Neural progenitor cell (in vitro differentiated cells): ENCODE data around the gene TMEM51. TPM values are rescaled to one million over a fixed set of nuclear protein-coding genes. Genes with fewer than 3 reads are reported as not detected.

Source experiments
- DNase-seq: peaks from one replicate; pipeline ENCODE4 v3.0.0-alpha.2; 2016; ENCODE audit warnings: low spot score
- H2AFZ ChIP-seq: fragments of 200-600 bp; sonication (generic); replicated peaks from 2 replicates; pipeline ENCODE4 v1.6.1; 2016; ENCODE audit warnings: antibody characterized with exemption
- H3F3A ChIP-seq: fragments of 200-600 bp; sonication (generic); 2 replicates; pipeline ENCODE4 v1.6.1; 2016; ENCODE audit warnings: antibody characterized with exemption, low read depth
- H3K27ac ChIP-seq: fragments of 200-600 bp; sonication (generic); 2 replicates; pipeline ENCODE4 v1.5.1; 2016; ENCODE audit warnings: mild to moderate bottlenecking
- H3K27me3 ChIP-seq: fragments of 200-600 bp; sonication (generic); 2 replicates; pipeline ENCODE4 v1.6.1; 2016; ENCODE audit warnings: mild to moderate bottlenecking, moderate library complexity
- H3K36me3 ChIP-seq: fragments of 200-600 bp; sonication (generic); 2 replicates; pipeline ENCODE4 v1.5.1; 2016
- H3K4me1 ChIP-seq: fragments of 200-600 bp; sonication (generic); 2 replicates; pipeline ENCODE4 v1.6.1; 2016; ENCODE audit warnings: mixed run types
- H3K4me2 ChIP-seq: fragments of 200-600 bp; sonication (generic); 2 replicates; pipeline ENCODE4 v1.6.1; 2016
- H3K4me3 ChIP-seq: fragments of 200-600 bp; sonication (generic); 2 replicates; pipeline ENCODE4 v1.5.1; 2016
- H3K79me2 ChIP-seq: fragments of 200-600 bp; sonication (generic); 2 replicates; pipeline ENCODE4 v1.6.1; 2016; ENCODE audit warnings: low read depth
- H3K9ac ChIP-seq: fragments of 200-600 bp; sonication (generic); 2 replicates; pipeline ENCODE4 v1.6.1; 2016
- H3K9me3 ChIP-seq: fragments of 200-600 bp; sonication (generic); 2 replicates; pipeline ENCODE4 v1.5.1; 2016; ENCODE audit warnings: low read depth
- H4K20me1 ChIP-seq: fragments of 200-600 bp; sonication (generic); 2 replicates; pipeline ENCODE4 v1.6.1; 2016; ENCODE audit warnings: low read depth
- H3K27ac Mint-ChIP-seq: 3 replicates; pipeline ENCODE4 v1.8.0; 2021; ENCODE audit warnings: mixed read lengths
- H3K27me3 Mint-ChIP-seq: 2 replicates; pipeline ENCODE4 v1.8.0; 2022; ENCODE audit warnings: low read depth, mild to moderate bottlenecking, inconsistent platforms, moderate library complexity, mixed read lengths; ENCODE audit not compliant: insufficient read depth
- H3K36me3 Mint-ChIP-seq: 3 replicates; pipeline ENCODE4 v1.8.0; 2021; ENCODE audit warnings: mixed read lengths
- H3K4me1 Mint-ChIP-seq: 3 replicates; pipeline ENCODE4 v1.8.0; 2021; ENCODE audit warnings: mixed read lengths
- H3K4me3 Mint-ChIP-seq: 3 replicates; pipeline ENCODE4 v1.8.0; 2021; ENCODE audit warnings: mild to moderate bottlenecking, moderate library complexity, mixed read lengths
- H3K9me3 Mint-ChIP-seq: 3 replicates; pipeline ENCODE4 v1.8.0; 2020; ENCODE audit warnings: mixed read lengths
- EZH2 ChIP-seq: fragments of 200-600 bp; sonication (generic); IDR thresholded peaks from 2 replicates; pipeline ENCODE4 v1.6.1; 2017; ENCODE audit warnings: antibody characterized with exemption, mild to moderate bottlenecking, moderate library complexity
- EZH2phosphoT487 ChIP-seq: fragments of 200-600 bp; sonication (generic); IDR thresholded peaks from 2 replicates; pipeline ENCODE4 v1.6.1; 2017; ENCODE audit warnings: antibody characterized with exemption
- total RNA-seq: library from RNA; depleted of rRNA; stranded (reverse); fragments of >200 nt; gene quantifications from 2 replicates; pipeline ENCODE4 v1.2.3, GENCODE V29; 2015; ENCODE audit warnings: low replicate concordance
- TF ChIP-seq, protein P1 (sequence below): fragments of 200-600 bp; sonication (generic); IDR thresholded peaks from 2 replicates; pipeline ENCODE4 v1.5.1; 2017; ENCODE audit warnings: antibody characterized with exemption, mild to moderate bottlenecking

TMEM51 gene
- total RNA-seq, 1 donor from 2014 or later = 5.2 TPM

- H3K27me3 Mint-ChIP-seq = peaks cover 11% of the 10 kb centered on the region
- Histone ChIP-seq H3K27ac (no peak overlapping the region), H3K36me3 (no peaks in the 10 kb centered on the region), H3K79me2 (no peaks in the 10 kb centered on the region), H3K9me3 (no peaks in the 10 kb centered on the region), H3K4me2 (no peak overlapping the region), H3K9ac (no peak overlapping the region), H3K4me3 (no peak overlapping the region), H3F3A (peaks cover under 1% of the 10 kb centered on the region), H3K4me1 (peaks cover under 1% of the 10 kb centered on the region), H3K27me3 (peaks cover 4% of the 10 kb centered on the region), H4K20me1 (no peaks in the 10 kb centered on the region), H2AFZ (no peak overlapping the region)
- no peak overlapping the region for H3K4me3 Mint-ChIP-seq
- H3K36me3 Mint-ChIP-seq = peaks cover 7% of the 10 kb centered on the region
- peaks cover 9% of the 10 kb centered on the region for H3K9me3 Mint-ChIP-seq
- DNase-seq = no peak
- no peak overlapping the region for H3K27ac Mint-ChIP-seq
- TF ChIP-seq EZH2phosphoT487 (no peak), EZH2 (no peak)
- TF ChIP-seq, protein P1, sequence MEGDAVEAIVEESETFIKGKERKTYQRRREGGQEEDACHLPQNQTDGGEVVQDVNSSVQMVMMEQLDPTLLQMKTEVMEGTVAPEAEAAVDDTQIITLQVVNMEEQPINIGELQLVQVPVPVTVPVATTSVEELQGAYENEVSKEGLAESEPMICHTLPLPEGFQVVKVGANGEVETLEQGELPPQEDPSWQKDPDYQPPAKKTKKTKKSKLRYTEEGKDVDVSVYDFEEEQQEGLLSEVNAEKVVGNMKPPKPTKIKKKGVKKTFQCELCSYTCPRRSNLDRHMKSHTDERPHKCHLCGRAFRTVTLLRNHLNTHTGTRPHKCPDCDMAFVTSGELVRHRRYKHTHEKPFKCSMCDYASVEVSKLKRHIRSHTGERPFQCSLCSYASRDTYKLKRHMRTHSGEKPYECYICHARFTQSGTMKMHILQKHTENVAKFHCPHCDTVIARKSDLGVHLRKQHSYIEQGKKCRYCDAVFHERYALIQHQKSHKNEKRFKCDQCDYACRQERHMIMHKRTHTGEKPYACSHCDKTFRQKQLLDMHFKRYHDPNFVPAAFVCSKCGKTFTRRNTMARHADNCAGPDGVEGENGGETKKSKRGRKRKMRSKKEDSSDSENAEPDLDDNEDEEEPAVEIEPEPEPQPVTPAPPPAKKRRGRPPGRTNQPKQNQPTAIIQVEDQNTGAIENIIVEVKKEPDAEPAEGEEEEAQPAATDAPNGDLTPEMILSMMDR = no peak
- peaks cover 15% of the 10 kb centered on the region for H3K4me1 Mint-ChIP-seq
Measured at GRCh38 chr1:15106608-15107007, 46.9 kb upstream of the TMEM51 start.

- H3K4me1 Mint-ChIP-seq = peaks cover 21% of the 10 kb centered on the region
- H3K4me3 Mint-ChIP-seq = no peak overlapping the region
- peaks cover 13% of the 10 kb centered on the region for H3K27me3 Mint-ChIP-seq
- peaks cover 9% of the 10 kb centered on the region for H3K9me3 Mint-ChIP-seq
- Histone ChIP-seq H3K4me3 (no peak overlapping the region), H3K4me1 (peaks cover 6% of the 10 kb centered on the region), H3K9ac (no peak overlapping the region), H3K27ac (no peak overlapping the region), H3K36me3 (no peaks in the 10 kb centered on the region), H2AFZ (no peak overlapping the region), H4K20me1 (no peaks in the 10 kb centered on the region), H3F3A (peaks cover 5% of the 10 kb centered on the region), H3K4me2 (no peak overlapping the region), H3K9me3 (no peaks in the 10 kb centered on the region), H3K79me2 (no peaks in the 10 kb centered on the region), H3K27me3 (no peaks in the 10 kb centered on the region)
- DNase-seq = no peak
- H3K27ac Mint-ChIP-seq = no peak overlapping the region
- TF ChIP-seq, protein P1 = no peak
- TF ChIP-seq EZH2phosphoT487 (no peak), EZH2 (no peak)
- H3K36me3 Mint-ChIP-seq = peaks cover 7% of the 10 kb centered on the region
Measured at GRCh38 chr1:15107058-15107687, 46.4 kb upstream of the TMEM51 start.

DNA sequence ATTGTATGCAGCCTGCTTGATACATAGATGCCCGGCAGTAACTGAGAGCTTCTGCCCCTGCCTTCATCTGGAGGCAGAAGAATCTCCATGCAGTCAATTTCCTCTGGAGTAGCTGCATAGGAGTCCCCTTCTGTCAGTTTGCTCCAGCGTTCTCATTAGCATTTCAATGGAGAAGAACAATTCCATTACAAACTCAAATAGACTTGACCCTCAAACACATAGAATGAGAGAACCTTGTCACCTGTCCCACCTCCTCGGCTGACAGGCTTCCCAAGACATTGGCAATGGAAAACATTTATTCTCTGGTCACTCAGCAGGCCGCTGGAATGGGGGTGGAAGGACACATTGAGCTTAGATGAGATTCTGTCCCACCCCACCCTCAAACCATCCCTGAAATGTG lies 45.6 kb upstream of the TMEM51 start:
- H3K27me3 ChIP-seq = no peaks in the 10 kb centered on the region
- Mint-ChIP-seq H3K9me3 (peaks cover 9% of the 10 kb centered on the region), H3K4me1 (peaks cover 28% of the 10 kb centered on the region), H3K27ac (peak overlapping the region; percentile 60), H3K27me3 (peaks cover 14% of the 10 kb centered on the region), H3K36me3 (peaks cover 7% of the 10 kb centered on the region), H3K4me3 (no peak overlapping the region)
- no peaks in the 10 kb centered on the region for H4K20me1 ChIP-seq
- no peak overlapping the region for H2AFZ ChIP-seq
- DNase-seq = no peak
- no peak for TF ChIP-seq EZH2
- TF ChIP-seq EZH2phosphoT487 = no peak
- TF ChIP-seq, protein P1 = no peak
- H3K9ac ChIP-seq = no peak overlapping the region
- H3K9me3 ChIP-seq = no peaks in the 10 kb centered on the region
- no peaks in the 10 kb centered on the region for H3K79me2 ChIP-seq
- no peaks in the 10 kb centered on the region for H3K36me3 ChIP-seq
- H3K4me2 ChIP-seq = no peak overlapping the region
- peaks cover 5% of the 10 kb centered on the region for H3F3A ChIP-seq
- no peak overlapping the region for H3K27ac ChIP-seq
- peaks cover 6% of the 10 kb centered on the region for H3K4me1 ChIP-seq
- H3K4me3 ChIP-seq = no peak overlapping the region
